Endodermal cell (in vitro differentiated cells): Measurements from ENCODE around the gene DNASE1L1. TPM values are rescaled to one million over a fixed set of nuclear protein-coding genes. Genes with fewer than 3 reads are reported as not detected.

Source experiments
- DNase-seq: peaks from one replicate; pipeline ENCODE4 v3.0.0-alpha.2; 2017
- H3K27ac ChIP-seq: 2 replicates; pipeline ENCODE4 v1.5.1; 2013; ENCODE audit warnings: mild to moderate bottlenecking, low read depth, low read length, moderate library complexity
- H3K27me3 ChIP-seq: 2 replicates; pipeline ENCODE4 v1.6.1; 2013; ENCODE audit warnings: mild to moderate bottlenecking, low read length, moderate library complexity; ENCODE audit not compliant: insufficient read depth, control insufficient read depth, poor library complexity, severe bottlenecking
- H3K36me3 ChIP-seq: 2 replicates; pipeline ENCODE4 v1.7.0; 2013; ENCODE audit warnings: mild to moderate bottlenecking, low read length, moderate library complexity; ENCODE audit not compliant: control insufficient read depth, insufficient read depth
- H3K4me1 ChIP-seq: one replicate; pipeline ENCODE4 v1.7.0; 2013; ENCODE audit warnings: low read length; ENCODE audit not compliant: control insufficient read depth, insufficient read depth
- H3K4me3 ChIP-seq: 2 replicates; pipeline ENCODE4 v1.5.1; 2013; ENCODE audit warnings: mild to moderate bottlenecking, low read length, moderate library complexity
- H3K9ac ChIP-seq: 2 replicates; pipeline ENCODE4 v1.6.1; 2013; ENCODE audit warnings: mild to moderate bottlenecking, low read length, moderate library complexity; ENCODE audit not compliant: poor library complexity, severe bottlenecking; ENCODE audit errors: extremely low read depth
- H3K9me3 ChIP-seq: 2 replicates; pipeline ENCODE4 v1.6.1; 2013; ENCODE audit warnings: mild to moderate bottlenecking, low read length, moderate library complexity; ENCODE audit not compliant: control insufficient read depth
- H3K27ac Mint-ChIP-seq: 2 replicates; pipeline ENCODE4 v1.8.0; 2020; ENCODE audit warnings: mixed read lengths
- H3K27me3 Mint-ChIP-seq: 2 replicates; pipeline ENCODE4 v1.8.0; 2021; ENCODE audit warnings: mild to moderate bottlenecking, mixed read lengths; ENCODE audit not compliant: insufficient read depth
- H3K36me3 Mint-ChIP-seq: 2 replicates; pipeline ENCODE4 v1.8.0; 2020; ENCODE audit warnings: low read depth, mixed read lengths
- H3K4me1 Mint-ChIP-seq: 2 replicates; pipeline ENCODE4 v1.8.0; 2020; ENCODE audit warnings: mixed read lengths
- H3K4me3 Mint-ChIP-seq: 2 replicates; pipeline ENCODE4 v1.8.0; 2020; ENCODE audit warnings: mild to moderate bottlenecking, moderate library complexity, mixed read lengths
- H3K9me3 Mint-ChIP-seq: 2 replicates; pipeline ENCODE4 v1.8.0; 2020; ENCODE audit warnings: mild to moderate bottlenecking, mixed read lengths
- CTCF ChIP-seq: fragments of 200-600 bp; sonication (generic); conservative IDR thresholded peaks from 2 replicates; pipeline ENCODE4 v1.5.0; 2021; ENCODE audit warnings: antibody characterized with exemption, mild to moderate bottlenecking
- WGBS, 2 experiments: methylation state at CpG; one replicate each; pipeline versions ENCODE4 v1.1.5 to v1.1.7; 2013; ENCODE audit warnings: missing lambda C conversion rate in 2 of 2, mixed read lengths in 1 of 2; ENCODE audit not compliant: insufficient coverage in 1 of 2, insufficient read length in 1 of 2; 5-methylcytosine and 5-hydroxymethylcytosine counted together
- total RNA-seq, 2 donors: library from RNA; stranded (reverse); fragmentation: NEBNext Ultra II Directional in 1 of 2; extraction: Animal tissue kit (Norgen Biotek cat#: 25700) in 1 of 2; gene quantifications; 2 replicates in 1 of 2; 3 replicates in 1 of 2; pipeline ENCODE4 v1.2.1, GENCODE V29; 2021

The DNASE1L1 gene
- total RNA-seq, 2 donors from 2014 or later: 13.8 to 17.0 TPM

GRCh38 chrX:154358829-154359228 is 50.2 kb downstream of the DNASE1L1 start:
- Histone ChIP-seq H3K9ac (no peak overlapping the region), H3K9me3 (no peaks in the 10 kb centered on the region), H3K4me1 (no peaks in the 10 kb centered on the region), H3K36me3 (peaks cover 57% of the 10 kb centered on the region), H3K4me3 (no peak overlapping the region), H3K27me3 (no peaks in the 10 kb centered on the region), H3K27ac (no peak overlapping the region)
- no peak overlapping the region for H3K27ac Mint-ChIP-seq
- 88 to 100% methylated on average over 1 to 6 of the region's 6 CpGs for WGBS, 2 experiments
- TF ChIP-seq CTCF: no peak
- H3K27me3 Mint-ChIP-seq: no peaks in the 10 kb centered on the region
- no peak overlapping the region for H3K4me3 Mint-ChIP-seq
- peaks cover 46% of the 10 kb centered on the region for H3K36me3 Mint-ChIP-seq
- H3K4me1 Mint-ChIP-seq: no peaks in the 10 kb centered on the region
- DNase-seq: no peak
- peaks cover 53% of the 10 kb centered on the region for H3K9me3 Mint-ChIP-seq

- Histone ChIP-seq H3K4me3 (no peak overlapping the region), H3K36me3 (peaks cover 62% of the 10 kb centered on the region), H3K4me1 (no peaks in the 10 kb centered on the region), H3K9me3 (no peaks in the 10 kb centered on the region), H3K9ac (no peak overlapping the region), H3K27me3 (no peaks in the 10 kb centered on the region), H3K27ac (no peak overlapping the region)
- Mint-ChIP-seq H3K27me3 (no peaks in the 10 kb centered on the region), H3K9me3 (peaks cover 52% of the 10 kb centered on the region), H3K4me1 (no peaks in the 10 kb centered on the region), H3K27ac (no peak overlapping the region), H3K36me3 (peaks cover 51% of the 10 kb centered on the region), H3K4me3 (no peak overlapping the region)
- WGBS, 2 experiments: 99 to 100% methylated on average over 2 to 10 of the region's 11 CpGs
- no peak for DNase-seq
- TF ChIP-seq CTCF: no peak
Observed at GRCh38 chrX:154358011-154358410, 51.0 kb downstream of the DNASE1L1 start.

GRCh38 chrX:154357205-154357604 is 51.8 kb downstream of the DNASE1L1 start:
- no peak overlapping the region for H3K4me3 Mint-ChIP-seq
- H3K4me1 Mint-ChIP-seq: no peaks in the 10 kb centered on the region
- H3K4me3 ChIP-seq: no peak overlapping the region
- H3K36me3 Mint-ChIP-seq: peaks cover 48% of the 10 kb centered on the region
- no peak overlapping the region for H3K27ac Mint-ChIP-seq
- no peaks in the 10 kb centered on the region for H3K27me3 Mint-ChIP-seq
- DNase-seq: no peak
- no peaks in the 10 kb centered on the region for H3K9me3 ChIP-seq
- no peak overlapping the region for H3K9ac ChIP-seq
- H3K36me3 ChIP-seq: peaks cover 62% of the 10 kb centered on the region
- 95 to 100% methylated on average over 4 to 27 of the region's 27 CpGs for WGBS, 2 experiments
- H3K27ac ChIP-seq: no peak overlapping the region
- H3K4me1 ChIP-seq: no peaks in the 10 kb centered on the region
- H3K9me3 Mint-ChIP-seq: peaks cover 51% of the 10 kb centered on the region
- no peak for TF ChIP-seq CTCF
- H3K27me3 ChIP-seq: no peaks in the 10 kb centered on the region
